ENCODE results near the gene RABL3. TPM values are rescaled to one million over a fixed set of nuclear protein-coding genes. Genes with fewer than 3 reads are reported as not detected.

RABL3 gene
- total and polyA plus RNA-seq, 10 donors, result 4.3 to 24.0 (median 15.9) TPM

- DNase-seq, result no peak
- TF ChIP-seq POLR2AphosphoS5 (IDR thresholded peaks at IDR 0.05) (no peak), CTCF (IDR thresholded peaks at IDR 0.05 in 8 of 11, conservative IDR thresholded peaks at IDR 0.05 in 3 of 11) (no peak), POLR2A (IDR thresholded peaks at IDR 0.05) (no peak)
- Histone ChIP-seq H3K27me3 (replicated peaks in 1 of 7) (no peaks in the 10 kb centered on the region), H3K4me3 (no peak overlapping the region), H3K36me3 (peaks cover 0 to 65% (median 22%) of the 10 kb centered on the region in 6 donors), H3K27ac (no peak overlapping the region), H3K4me1 (peaks cover 0 to 8% (median 2%) of the 10 kb centered on the region in 6 donors), H3K9me3 (no peaks in the 10 kb centered on the region)
- WGBS, 5 donors, result 73 to 93% (median 91%) methylated on average over 2 of the region's 2 CpGs
- intact Hi-C loops (cut with DNase I; ENCODE audit: low total_unique reads), result no loop called here
Measured at GRCh38 chr3:120772081-120772480, 29.8 kb upstream of the RABL3 start.

- H3K36me3 ChIP-seq, result peaks cover 0 to 53% (median 12%) of the 10 kb centered on the region in 6 donors
- H3K4me3 ChIP-seq, result no peak overlapping the region
- H3K4me1 ChIP-seq, result peaks cover 0 to 18% (median 6%) of the 10 kb centered on the region in 6 donors
- H3K27ac ChIP-seq, result no peak overlapping the region
- no peaks in the 10 kb centered on the region for H3K27me3 ChIP-seq (replicated peaks in 1 of 7)
- intact Hi-C loops (cut with DNase I; ENCODE audit: low total_unique reads), result no loop called here
- H3K9me3 ChIP-seq, result no peaks in the 10 kb centered on the region
- TF ChIP-seq POLR2AphosphoS5 (IDR thresholded peaks at IDR 0.05) (no peak), POLR2A (IDR thresholded peaks at IDR 0.05) (no peak), CTCF (IDR thresholded peaks at IDR 0.05 in 8 of 11, conservative IDR thresholded peaks at IDR 0.05 in 3 of 11) (no peak)
- 85 to 95% (median 90%) methylated on average over 4 of the region's 4 CpGs for WGBS, 5 donors
- DNase-seq, result no peak
Measured at GRCh38 chr3:120770891-120771290, 28.6 kb upstream of the RABL3 start.

- TF ChIP-seq CTCF (IDR thresholded peaks at IDR 0.05 in 8 of 11, conservative IDR thresholded peaks at IDR 0.05 in 3 of 11), result no peak
- TF ChIP-seq POLR2AphosphoS5 (IDR thresholded peaks at IDR 0.05), result no peak
- TF ChIP-seq POLR2A (IDR thresholded peaks at IDR 0.05), result no peak
- H3K27ac ChIP-seq, result no peak overlapping the region
- intact Hi-C loops (cut with DNase I; ENCODE audit: low total_unique reads), result no loop called here
- no peak overlapping the region for H3K4me3 ChIP-seq
- no peaks in the 10 kb centered on the region for H3K27me3 ChIP-seq (replicated peaks in 1 of 7)
- H3K36me3 ChIP-seq, result peaks cover 0 to 40% (median 12%) of the 10 kb centered on the region in 6 donors
- WGBS, 5 donors, result 88 to 95% (median 91%) methylated on average over 2 of the region's 2 CpGs
- peaks cover 0 to 31% (median 6%) of the 10 kb centered on the region in 6 donors for H3K4me1 ChIP-seq
- DNase-seq, result no peak
- no peaks in the 10 kb centered on the region for H3K9me3 ChIP-seq
Measured at GRCh38 chr3:120769436-120769835, 27.1 kb upstream of the RABL3 start.

GRCh38 chr3:120767106-120767505 is 24.8 kb upstream of the RABL3 start:
- Histone ChIP-seq H3K27ac (no peak overlapping the region), H3K4me3 (no peak overlapping the region), H3K36me3 (peaks cover 0 to 19% (median 10%) of the 10 kb centered on the region in 6 donors), H3K27me3 (replicated peaks in 1 of 7) (no peaks in the 10 kb centered on the region), H3K4me1 (peaks cover 0 to 47% (median 13%) of the 10 kb centered on the region in 6 donors), H3K9me3 (no peaks in the 10 kb centered on the region)
- 64 to 80% (median 77%) methylated on average over 1 of the region's 1 CpG for WGBS, 5 donors
- no peak for TF ChIP-seq POLR2AphosphoS5 (IDR thresholded peaks at IDR 0.05)
- no peak for TF ChIP-seq CTCF (IDR thresholded peaks at IDR 0.05 in 8 of 11, conservative IDR thresholded peaks at IDR 0.05 in 3 of 11)
- no peak for TF ChIP-seq POLR2A (IDR thresholded peaks at IDR 0.05)
- no peak for DNase-seq
- intact Hi-C loops (cut with DNase I; ENCODE audit: low total_unique reads), result no loop called here
